ENCODE results near the gene SLC2A11.

SLC2A11 gene

DNA sequence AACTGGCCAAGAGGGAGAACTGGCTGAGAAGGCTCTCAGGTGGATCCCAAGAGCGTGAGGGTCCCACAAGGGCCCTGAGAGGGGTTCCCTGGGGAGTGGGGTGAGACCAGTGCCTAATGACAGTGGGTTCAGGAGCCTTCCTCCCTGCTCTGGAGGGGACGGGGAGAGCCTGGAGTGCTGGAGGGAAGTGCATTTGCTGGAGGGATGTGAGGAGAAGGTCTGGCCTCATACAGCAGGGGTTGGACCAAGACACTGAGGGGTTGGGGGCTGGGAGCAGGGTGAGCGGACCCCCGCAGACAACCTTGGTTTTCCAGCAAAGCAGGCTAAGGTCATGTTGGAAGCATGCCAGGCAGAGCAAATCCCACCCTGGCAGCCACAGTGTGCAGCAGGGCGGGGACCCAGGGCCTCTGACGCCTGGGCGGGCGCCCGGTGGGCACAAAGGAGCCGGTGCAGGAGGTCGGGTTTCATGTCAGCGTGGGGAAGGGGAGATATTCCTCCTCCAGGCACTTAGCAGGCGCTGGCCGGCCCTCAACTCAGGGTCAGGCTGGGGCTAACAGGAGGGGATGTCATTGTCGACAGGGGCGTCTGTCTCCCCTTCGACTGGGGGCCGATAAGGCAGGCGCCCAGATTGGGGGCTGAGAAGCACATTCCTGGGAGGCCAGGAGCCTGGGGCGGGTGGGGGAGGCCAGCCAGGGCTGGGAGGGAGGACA lies 15.8 kb upstream of the SLC2A11 start:
- Histone ChIP-seq H3K9ac (ENCODE audit: low read length) (no peak overlapping the region), H3K4me3 (ENCODE audit: low read length) (no peak overlapping the region), H3K9me3 (ENCODE audit: control insufficient read depth, low read depth, low read length) (no peaks in the 10 kb centered on the region), H3K36me3 (ENCODE audit: control insufficient read depth, low read depth, low read length) (no peaks in the 10 kb centered on the region), H3K27ac (ENCODE audit: low read length) (no peak overlapping the region), H3K4me1 (ENCODE audit: control insufficient read depth, low read depth, low read length) (peaks cover 17% of the 10 kb centered on the region), H3K27me3 (ENCODE audit: control insufficient read depth, insufficient read depth, low read length) (peaks cover 9% of the 10 kb centered on the region)

- H3K4me3 ChIP-seq (ENCODE audit: low read length), result no peak overlapping the region
- peaks cover 9% of the 10 kb centered on the region for H3K27me3 ChIP-seq (ENCODE audit: control insufficient read depth, insufficient read depth, low read length)
- H3K4me1 ChIP-seq (ENCODE audit: control insufficient read depth, low read depth, low read length), result peaks cover 17% of the 10 kb centered on the region
- H3K9me3 ChIP-seq (ENCODE audit: control insufficient read depth, low read depth, low read length), result no peaks in the 10 kb centered on the region
- H3K9ac ChIP-seq (ENCODE audit: low read length), result no peak overlapping the region
- H3K36me3 ChIP-seq (ENCODE audit: control insufficient read depth, low read depth, low read length), result no peaks in the 10 kb centered on the region
- H3K27ac ChIP-seq (ENCODE audit: low read length), result no peak overlapping the region
Measured at GRCh38 chr22:23842599-23842998, 15.1 kb upstream of the SLC2A11 start.

- no peak overlapping the region for H3K9ac ChIP-seq (ENCODE audit: low read length)
- H3K27me3 ChIP-seq (ENCODE audit: control insufficient read depth, insufficient read depth, low read length), result peaks cover 7% of the 10 kb centered on the region
- H3K9me3 ChIP-seq (ENCODE audit: control insufficient read depth, low read depth, low read length), result no peaks in the 10 kb centered on the region
- peaks cover 13% of the 10 kb centered on the region for H3K4me1 ChIP-seq (ENCODE audit: control insufficient read depth, low read depth, low read length)
- H3K36me3 ChIP-seq (ENCODE audit: control insufficient read depth, low read depth, low read length), result no peaks in the 10 kb centered on the region
- H3K4me3 ChIP-seq (ENCODE audit: low read length), result no peak overlapping the region
- no peak overlapping the region for H3K27ac ChIP-seq (ENCODE audit: low read length)
Measured at GRCh38 chr22:23844739-23845202, 12.9 kb upstream of the SLC2A11 start.

DNA sequence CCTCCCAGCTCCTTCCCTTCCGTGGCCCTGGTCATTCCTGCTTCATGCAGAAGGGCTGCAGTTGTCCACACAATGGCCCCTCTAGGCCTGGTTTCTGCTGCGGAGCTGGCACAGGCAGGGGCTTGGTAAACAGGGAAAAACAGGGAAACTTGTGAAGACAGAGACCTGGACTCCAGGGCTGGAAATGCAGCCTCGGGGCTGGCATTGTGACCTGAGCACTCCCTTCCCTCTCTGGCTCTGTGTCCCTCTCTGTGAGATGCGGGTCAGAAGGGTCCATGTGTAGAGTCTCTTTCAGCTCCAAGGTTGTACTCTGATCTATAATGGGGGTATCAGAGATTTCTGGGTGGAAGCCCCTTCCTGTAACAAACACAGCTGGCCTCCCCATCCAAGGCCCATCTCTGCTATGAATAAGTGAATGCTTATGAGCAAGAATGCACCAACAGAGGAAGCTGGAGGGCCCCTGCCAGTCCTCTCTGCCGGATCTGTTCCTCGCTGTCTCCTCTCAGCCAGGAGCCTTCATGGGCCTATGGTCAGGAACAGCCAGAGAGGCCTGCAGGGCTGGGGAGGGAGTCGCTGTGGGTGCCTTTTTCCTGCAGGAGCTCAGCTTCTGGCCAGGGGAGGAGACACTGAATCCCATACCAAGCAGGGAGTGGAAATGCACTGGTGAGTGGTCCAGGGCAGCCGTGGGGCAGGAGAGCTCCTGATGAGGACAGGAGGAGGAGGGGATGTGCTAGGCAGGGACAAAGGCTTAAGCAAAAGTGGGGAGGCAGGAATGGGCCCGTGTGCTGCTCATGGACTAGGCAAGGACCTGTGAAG lies 12.2 kb upstream of the SLC2A11 start:
- Histone ChIP-seq H3K27me3 (ENCODE audit: control insufficient read depth, insufficient read depth, low read length) (no peaks in the 10 kb centered on the region), H3K36me3 (ENCODE audit: control insufficient read depth, low read depth, low read length) (no peaks in the 10 kb centered on the region), H3K4me1 (ENCODE audit: control insufficient read depth, low read depth, low read length) (peaks cover 13% of the 10 kb centered on the region)

DNA sequence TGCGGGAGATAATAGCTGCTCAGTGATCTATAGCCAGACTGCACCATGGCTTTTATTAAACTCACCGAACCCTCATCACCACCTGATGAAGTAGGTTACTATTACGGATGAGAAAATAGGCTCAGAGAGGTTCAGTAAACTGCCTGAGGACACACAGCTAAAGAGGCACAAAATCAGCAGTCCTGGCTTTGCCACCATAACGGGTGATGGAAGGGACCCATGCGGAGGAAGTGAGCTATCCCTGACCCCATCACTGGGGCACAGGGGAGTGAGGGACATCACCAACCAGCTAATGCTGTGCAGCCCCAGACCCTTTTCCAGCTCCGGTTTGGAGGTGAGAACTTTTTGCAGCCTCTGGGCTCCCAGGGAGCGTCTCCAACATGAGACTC lies 11.6 kb upstream of the SLC2A11 start:
- peaks cover 13% of the 10 kb centered on the region for H3K4me1 ChIP-seq (ENCODE audit: control insufficient read depth, low read depth, low read length)
- H3K4me3 ChIP-seq (ENCODE audit: low read length), result no peak overlapping the region
- no peak overlapping the region for H3K27ac ChIP-seq (ENCODE audit: low read length)
- H3K9me3 ChIP-seq (ENCODE audit: control insufficient read depth, low read depth, low read length), result no peaks in the 10 kb centered on the region
- no peak overlapping the region for H3K9ac ChIP-seq (ENCODE audit: low read length)
- H3K36me3 ChIP-seq (ENCODE audit: control insufficient read depth, low read depth, low read length), result no peaks in the 10 kb centered on the region
- H3K27me3 ChIP-seq (ENCODE audit: control insufficient read depth, insufficient read depth, low read length), result no peaks in the 10 kb centered on the region

More for the DNA sequence above, 12.2 kb upstream of the SLC2A11 start:
- Histone ChIP-seq H3K9ac (ENCODE audit: low read length) (no peak overlapping the region), H3K9me3 (ENCODE audit: control insufficient read depth, low read depth, low read length) (no peaks in the 10 kb centered on the region), H3K4me3 (ENCODE audit: low read length) (no peak overlapping the region), H3K27ac (ENCODE audit: low read length) (no peak overlapping the region)

GRCh38 chr22:23847310-23847920 lies 10.3 kb upstream of the SLC2A11 start:
- Histone ChIP-seq H3K9ac (ENCODE audit: low read length) (no peak overlapping the region), H3K27me3 (ENCODE audit: control insufficient read depth, insufficient read depth, low read length) (no peaks in the 10 kb centered on the region), H3K27ac (ENCODE audit: low read length) (no peak overlapping the region), H3K36me3 (ENCODE audit: control insufficient read depth, low read depth, low read length) (no peaks in the 10 kb centered on the region), H3K4me3 (ENCODE audit: low read length) (no peak overlapping the region), H3K9me3 (ENCODE audit: control insufficient read depth, low read depth, low read length) (no peaks in the 10 kb centered on the region), H3K4me1 (ENCODE audit: control insufficient read depth, low read depth, low read length) (peaks cover 13% of the 10 kb centered on the region)

DNA sequence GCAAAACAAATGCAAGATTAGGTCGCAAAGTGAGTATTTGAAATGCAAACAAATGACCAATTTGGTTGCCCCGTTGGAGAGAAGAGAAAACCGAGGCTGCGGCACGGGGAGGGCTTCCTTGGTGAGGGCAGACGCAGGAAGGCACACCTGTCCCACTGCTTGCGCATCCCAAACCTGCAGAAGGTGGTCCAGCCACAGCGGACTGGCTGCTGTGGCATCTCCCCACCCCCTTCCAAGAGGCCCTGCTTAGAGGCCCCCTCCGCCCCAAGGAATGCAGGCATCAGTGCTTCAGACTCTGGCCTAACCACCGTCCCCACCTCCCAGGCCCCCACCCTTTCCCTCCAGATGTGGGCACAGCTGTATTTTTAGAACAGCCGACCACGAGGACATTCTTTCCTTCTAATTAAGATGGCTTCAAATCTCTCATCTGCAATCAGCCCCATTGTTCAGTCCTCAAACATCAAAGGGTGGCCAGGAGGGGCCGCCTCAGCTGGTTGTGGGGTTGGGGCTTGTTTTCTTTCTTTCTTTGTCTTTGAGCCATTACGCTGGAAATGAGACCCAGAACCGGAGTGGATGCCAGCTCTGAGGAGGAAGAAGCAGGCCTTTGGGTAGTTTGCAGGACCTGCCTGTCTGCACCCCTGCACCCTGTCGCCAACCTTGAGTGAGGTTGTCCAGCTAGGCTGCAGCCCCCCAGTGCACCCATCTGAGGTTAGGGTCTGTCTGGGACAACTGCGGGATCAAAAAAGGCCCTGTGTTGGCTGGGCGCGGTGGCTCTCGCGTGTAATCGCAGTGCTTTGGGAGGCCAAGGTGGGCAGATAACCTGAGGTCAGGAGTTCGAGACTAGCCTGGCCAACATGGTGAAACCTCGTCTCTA lies 9.4 kb upstream of the SLC2A11 start:
- Histone ChIP-seq H3K4me1 (ENCODE audit: control insufficient read depth, low read depth, low read length) (peaks cover 13% of the 10 kb centered on the region), H3K36me3 (ENCODE audit: control insufficient read depth, low read depth, low read length) (no peaks in the 10 kb centered on the region), H3K9me3 (ENCODE audit: control insufficient read depth, low read depth, low read length) (no peaks in the 10 kb centered on the region), H3K27ac (ENCODE audit: low read length) (no peak overlapping the region), H3K9ac (ENCODE audit: low read length) (no peak overlapping the region), H3K4me3 (ENCODE audit: low read length) (no peak overlapping the region), H3K27me3 (ENCODE audit: control insufficient read depth, insufficient read depth, low read length) (no peaks in the 10 kb centered on the region)

- Histone ChIP-seq H3K4me3 (ENCODE audit: low read length) (no peak overlapping the region), H3K27me3 (ENCODE audit: control insufficient read depth, insufficient read depth, low read length) (no peaks in the 10 kb centered on the region), H3K9ac (ENCODE audit: low read length) (no peak overlapping the region), H3K9me3 (ENCODE audit: control insufficient read depth, low read depth, low read length) (no peaks in the 10 kb centered on the region), H3K36me3 (ENCODE audit: control insufficient read depth, low read depth, low read length) (no peaks in the 10 kb centered on the region), H3K27ac (ENCODE audit: low read length) (no peak overlapping the region), H3K4me1 (ENCODE audit: control insufficient read depth, low read depth, low read length) (peaks cover 13% of the 10 kb centered on the region)
Measured at GRCh38 chr22:23849009-23850006, 8.4 kb upstream of the SLC2A11 start.

DNA sequence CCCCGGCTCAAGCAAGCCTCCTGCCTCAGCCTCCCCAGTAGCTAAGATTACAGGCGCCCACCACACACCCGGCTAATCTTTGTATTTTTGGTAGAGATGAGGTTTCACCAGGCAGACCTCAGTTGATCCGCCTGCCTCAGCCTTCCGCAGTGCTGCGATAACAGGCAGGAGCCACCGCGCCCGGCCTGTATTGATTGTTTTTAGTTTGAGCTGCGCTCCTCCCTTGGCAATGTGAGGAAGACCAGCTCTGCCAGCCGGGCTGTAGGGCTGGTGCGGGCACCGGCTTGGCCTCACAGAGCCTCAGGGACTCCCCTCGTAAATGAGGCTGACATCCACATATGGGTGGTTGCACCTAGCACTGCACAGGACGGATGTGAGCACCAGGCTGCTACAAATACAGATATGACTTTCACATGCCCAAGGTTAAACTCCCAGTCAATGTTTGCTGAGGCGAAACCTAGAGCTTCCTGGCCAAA lies 7.5 kb upstream of the SLC2A11 start:
- Histone ChIP-seq H3K9me3 (ENCODE audit: control insufficient read depth, low read depth, low read length) (no peaks in the 10 kb centered on the region), H3K27me3 (ENCODE audit: control insufficient read depth, insufficient read depth, low read length) (no peaks in the 10 kb centered on the region), H3K36me3 (ENCODE audit: control insufficient read depth, low read depth, low read length) (no peaks in the 10 kb centered on the region), H3K4me3 (ENCODE audit: low read length) (no peak overlapping the region), H3K9ac (ENCODE audit: low read length) (no peak overlapping the region), H3K4me1 (ENCODE audit: control insufficient read depth, low read depth, low read length) (peaks cover 13% of the 10 kb centered on the region), H3K27ac (ENCODE audit: low read length) (no peak overlapping the region)

Measured in iPS-18a (cell line).